ENCODE data around the gene AIM2.
"Not testable (repeated sequence)": the region's sequence is repeated elsewhere in the genome, so short reads cannot be mapped to it uniquely, and the experiment has no call there.

AIM2 gene

GRCh38 chr1:159076438-159077119 lies at the start of gene AIM2:
TSS of gene AIM2 (minus strand) at chr1:159076766. CDS start at chr1:159073499, 3,267 bp downstream.
- peak; percentile 30 for DNase-seq (ENCODE audit: low read depth)

- DNase-seq (ENCODE audit: low read depth): no peak
Observed at GRCh38 chr1:159123587-159123986, 47.0 kb upstream of the AIM2 start.

- no peak for DNase-seq (ENCODE audit: low read depth)
Observed at GRCh38 chr1:159122005-159122621, 45.5 kb upstream of the AIM2 start.

- DNase-seq (ENCODE audit: low read depth): no peak
Observed at GRCh38 chr1:159121526-159121925, 45.0 kb upstream of the AIM2 start.

GRCh38 chr1:159120317-159120716 lies 43.8 kb upstream of the AIM2 start:
- DNase-seq (ENCODE audit: low read depth): no peak

GRCh38 chr1:159113596-159114433 lies 37.2 kb upstream of the AIM2 start:
- DNase-seq (ENCODE audit: low read depth): no peak

- not testable (repeated sequence) for DNase-seq (ENCODE audit: low read depth)
Observed at GRCh38 chr1:159103021-159103420, 26.5 kb upstream of the AIM2 start.

GRCh38 chr1:159100589-159100988 lies 24.0 kb upstream of the AIM2 start:
- no peak for DNase-seq (ENCODE audit: low read depth)

GRCh38 chr1:159098596-159098995 lies 22.0 kb upstream of the AIM2 start:
- no peak for DNase-seq (ENCODE audit: low read depth)

- no peak for DNase-seq (ENCODE audit: low read depth)
Observed at GRCh38 chr1:159092036-159092760, 15.6 kb upstream of the AIM2 start.

GRCh38 chr1:159091607-159092031 lies 15.1 kb upstream of the AIM2 start:
- DNase-seq (ENCODE audit: low read depth): no peak

GRCh38 chr1:159091180-159091560 lies 14.6 kb upstream of the AIM2 start:
- no peak for DNase-seq (ENCODE audit: low read depth)

GRCh38 chr1:159090286-159091179 lies 14.0 kb upstream of the AIM2 start:
- DNase-seq (ENCODE audit: low read depth): no peak

- no peak for DNase-seq (ENCODE audit: low read depth)
Observed at GRCh38 chr1:159089184-159089791, 12.7 kb upstream of the AIM2 start.

GRCh38 chr1:159088546-159089183 lies 12.1 kb upstream of the AIM2 start:
- no peak for DNase-seq (ENCODE audit: low read depth)

GRCh38 chr1:159088050-159088449 lies 11.5 kb upstream of the AIM2 start:
- DNase-seq (ENCODE audit: low read depth): no peak

- no peak for DNase-seq (ENCODE audit: low read depth)
Observed at GRCh38 chr1:159084867-159085266, 8.3 kb upstream of the AIM2 start.

- no peak for DNase-seq (ENCODE audit: low read depth)
Observed at GRCh38 chr1:159084152-159084551, 7.6 kb upstream of the AIM2 start.

GRCh38 chr1:159083013-159083412 lies 6.4 kb upstream of the AIM2 start:
- no peak for DNase-seq (ENCODE audit: low read depth)

- no peak for DNase-seq (ENCODE audit: low read depth)
Observed at GRCh38 chr1:159081626-159082025, 5.1 kb upstream of the AIM2 start.

All from activated T-cell treated with anti-CD3 and anti-CD28 coated beads for 1 hour (primary cell).